Heart left ventricle (tissue), 16 donors: Measurements from ENCODE around the gene ACADSB. TPM values are rescaled to one million over a fixed set of nuclear protein-coding genes. Genes with fewer than 3 reads are reported as not detected.

ENCODE experiments used
- ATAC-seq, 4 donors: fragments of 200-7000 bp; cut with Tn5 transposase; one replicate each; pipeline ENCODE4 v1.9.1; 2020 to 2022; ENCODE audit warnings: moderate library complexity in 4 of 4, mild to moderate bottlenecking in 3 of 4, moderate number of reproducible peaks in 1 of 4
- DNase-seq, 5 donors: peaks; one replicate each; pipeline ENCODE4 v3.0.0-alpha.2; 2020
- H3K27ac ChIP-seq, 12 donors: fragments of 200-600 bp; sonication (generic) in 4 of 12; one replicate each; pipeline versions ENCODE4 v1.5.0 to v1.8.0; 2016 to 2022; ENCODE audit warnings: mild to moderate bottlenecking in 2 of 12
- H3K27me3 ChIP-seq, 9 donors: fragments of 200-600 bp; sonication (generic) in 2 of 9; one replicate each; pipeline versions ENCODE4 v1.5.1 to v1.8.0; 2016 to 2022; ENCODE audit warnings: mild to moderate bottlenecking in 3 of 9
- H3K36me3 ChIP-seq, 9 donors: fragments of 200-600 bp; sonication (generic) in 2 of 9; one replicate each; pipeline versions ENCODE4 v1.5.0 to v1.8.0; 2018 to 2022; ENCODE audit warnings: mild to moderate bottlenecking in 2 of 9
- H3K4me1 ChIP-seq, 12 donors: fragments of 200-600 bp; sonication (generic) in 4 of 12; one replicate each; pipeline versions ENCODE4 v1.5.0 to v1.8.0; 2016 to 2022; ENCODE audit warnings: mild to moderate bottlenecking in 3 of 12
- H3K4me3 ChIP-seq, 12 donors: fragments of 200-600 bp; sonication (generic) in 4 of 12; one replicate each; pipeline versions ENCODE4 v1.5.0 to v1.8.0; 2017 to 2022; ENCODE audit warnings: mild to moderate bottlenecking in 9 of 12, moderate library complexity in 4 of 12
- H3K9me3 ChIP-seq, 12 donors: fragments of 200-600 bp; sonication (generic) in 4 of 12; one replicate each; pipeline versions ENCODE4 v1.5.0 to v1.8.0; 2016 to 2022; ENCODE audit warnings: mild to moderate bottlenecking in 1 of 12
- POLR2A ChIP-seq, 2 donors: fragments of 450-650 bp; IDR thresholded peaks; one replicate each; pipeline ENCODE4 v1.6.1; 2017; ENCODE audit warnings: antibody characterized with exemption in 2 of 2, mild to moderate bottlenecking in 2 of 2, moderate library complexity in 2 of 2
- WGBS, 4 donors: extraction: QIAGEN DNeasy Blood & Tissue Kit in 2 of 4; methylation state at CpG; one replicate each; pipeline versions ENCODE4 v1.1.5 to v1.1.7; 2013 to 2018; 5-methylcytosine and 5-hydroxymethylcytosine counted together
- intact Hi-C, 10 donors: fragments of 100-400 bp; cut with DNase I; formaldehyde crosslinking; loops; one replicate each; pipeline versions ENCODE4 v1.11.1 to v1.14.2; 2022
- polyA plus RNA-seq, 2 donors: library from polyadenylated mRNA; stranded (reverse); fragments of 200-250 nt; gene quantifications; one replicate each; pipeline ENCODE4 v1.2.3, GENCODE V29; 2013
- total RNA-seq, 9 donors: library from RNA; depleted of rRNA in 2 of 9; stranded (reverse); fragments of >200 nt in 2 of 9; fragmentation: NEBNext Ultra II Directional in 3 of 9; extraction: Animal tissue kit (Norgen Biotek cat#: 25700) in 3 of 9; gene quantifications; one replicate each; pipeline versions ENCODE4 v1.1.0 to v1.2.4, GENCODE V29; 2016 to 2023
- TF ChIP-seq, protein P1 (sequence below), 12 donors: fragments of 200-600 bp; sonication (generic) in 4 of 12; IDR thresholded peaks; one replicate each; pipeline versions ENCODE4 v1.5.0 to v1.8.0; 2018 to 2022; ENCODE audit warnings: antibody characterized with exemption in 12 of 12, mild to moderate bottlenecking in 5 of 12
- donor health status: ischemic (EF 13 %, LVEDD 7.1; RV severe dilation, severe dysfunction).
- donor health status: healthy with polysubstance abuse.
- donor health status: DM: no; HTN: yes; CAD: no.
- donor health status: DM: no; HTN: no; CAD: no.
- donor health status: ischemic (EF 25% LVEDD 6.9; RV normal size, moderate dysfunction).
- donor health status: ischemic (EF 25% LVEDD 5.7; RV mildly dilated, moderate dysfunction).
- donor health status: healthy.
- donor health status: DM: yes; HTN: yes; CAD: no.
- donor health status: ischemic (EF 35%, LVEDD 5.7; RV mildly dilated, moderate dysfunction).
- donor health status: nonischemic (EF 11% LVEDD 7.7; RV severe dilation, severe dysfunction).
- donor health status: DM: yes; HTN: yes; CAD: no.
- donor health status: PGD.
- donor health status: ischemic (EF 29% LVEDD 5.4; RV normal size, mild dysfunction).
- donor health status: nonischemic (EF 23%, LVEDD 6.1; RV moderate dilation, normal function).

The ACADSB gene
- total and polyA plus RNA-seq, 11 donors, result 9.6 to 102 (median 53.4) TPM

DNA sequence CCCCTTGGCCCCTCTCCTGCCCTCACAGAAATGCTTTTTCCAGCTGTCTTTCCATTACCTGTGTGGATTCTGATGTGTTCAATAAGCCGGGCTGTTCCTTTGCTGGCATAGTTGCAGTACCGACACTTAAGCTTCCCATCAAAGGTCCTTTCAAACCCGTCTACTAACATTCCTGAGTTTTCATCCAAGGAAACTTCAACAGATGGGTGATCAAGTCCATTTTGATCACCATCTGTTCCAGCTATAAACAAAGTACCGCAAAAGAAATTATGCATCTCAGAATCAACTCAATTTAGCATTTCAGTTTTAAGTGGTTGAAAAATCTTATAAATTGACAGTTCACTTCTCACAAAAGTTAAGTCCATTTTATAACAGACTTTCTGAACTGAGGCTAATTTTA, 12.9 kb upstream of the ACADSB start:
- H3K4me3 ChIP-seq, result no peak overlapping the region
- no peak for ATAC-seq
- peaks cover 0 to 75% (median 62%) of the 10 kb centered on the region in 9 donors for H3K36me3 ChIP-seq
- intact Hi-C loops, result no loop called here
- TF ChIP-seq, protein P1, sequence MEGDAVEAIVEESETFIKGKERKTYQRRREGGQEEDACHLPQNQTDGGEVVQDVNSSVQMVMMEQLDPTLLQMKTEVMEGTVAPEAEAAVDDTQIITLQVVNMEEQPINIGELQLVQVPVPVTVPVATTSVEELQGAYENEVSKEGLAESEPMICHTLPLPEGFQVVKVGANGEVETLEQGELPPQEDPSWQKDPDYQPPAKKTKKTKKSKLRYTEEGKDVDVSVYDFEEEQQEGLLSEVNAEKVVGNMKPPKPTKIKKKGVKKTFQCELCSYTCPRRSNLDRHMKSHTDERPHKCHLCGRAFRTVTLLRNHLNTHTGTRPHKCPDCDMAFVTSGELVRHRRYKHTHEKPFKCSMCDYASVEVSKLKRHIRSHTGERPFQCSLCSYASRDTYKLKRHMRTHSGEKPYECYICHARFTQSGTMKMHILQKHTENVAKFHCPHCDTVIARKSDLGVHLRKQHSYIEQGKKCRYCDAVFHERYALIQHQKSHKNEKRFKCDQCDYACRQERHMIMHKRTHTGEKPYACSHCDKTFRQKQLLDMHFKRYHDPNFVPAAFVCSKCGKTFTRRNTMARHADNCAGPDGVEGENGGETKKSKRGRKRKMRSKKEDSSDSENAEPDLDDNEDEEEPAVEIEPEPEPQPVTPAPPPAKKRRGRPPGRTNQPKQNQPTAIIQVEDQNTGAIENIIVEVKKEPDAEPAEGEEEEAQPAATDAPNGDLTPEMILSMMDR (IDR thresholded peaks at IDR 0.05), result no peak
- no peak for TF ChIP-seq POLR2A (IDR thresholded peaks at IDR 0.05)
- WGBS, 4 donors, result 85 to 91% (median 90%) methylated on average over 4 of the region's 4 CpGs
- no peak for DNase-seq
- peaks cover 0 to 20% (median 7%) of the 10 kb centered on the region in 12 donors for H3K4me1 ChIP-seq
- no peaks in the 10 kb centered on the region for H3K9me3 ChIP-seq
- H3K27me3 ChIP-seq, result no peaks in the 10 kb centered on the region
- no peak overlapping the region for H3K27ac ChIP-seq

DNA sequence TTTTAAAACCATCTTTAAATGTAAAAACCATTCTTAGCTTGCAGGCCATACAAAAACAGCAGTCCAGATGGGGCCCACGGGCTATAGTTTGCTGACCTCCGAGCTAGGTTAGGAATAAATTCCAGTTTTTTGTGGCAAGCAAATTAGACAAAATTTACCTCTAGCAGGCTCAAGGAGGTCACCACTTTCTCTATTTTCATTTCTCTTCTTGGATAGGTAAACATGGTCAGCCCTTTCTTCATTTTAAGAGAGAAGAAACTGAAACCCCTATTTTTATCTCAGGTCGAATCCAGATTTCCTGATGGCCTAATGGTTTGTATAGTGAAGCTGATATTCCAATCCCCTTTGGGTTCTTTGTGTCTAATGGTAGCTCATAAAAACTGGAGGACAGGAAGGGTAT, 10.9 kb upstream of the ACADSB start:
- 87 to 93% (median 91%) methylated on average over 3 of the region's 3 CpGs for WGBS, 4 donors
- intact Hi-C loops, result no loop called here
- Histone ChIP-seq H3K36me3 (peaks cover 0 to 58% (median 49%) of the 10 kb centered on the region in 9 donors), H3K27ac (no peak overlapping the region), H3K4me3 (no peak overlapping the region), H3K27me3 (no peaks in the 10 kb centered on the region), H3K9me3 (no peaks in the 10 kb centered on the region), H3K4me1 (peaks cover 0 to 23% (median 7%) of the 10 kb centered on the region in 12 donors)
- TF ChIP-seq, protein P1 (IDR thresholded peaks at IDR 0.05), result no peak
- no peak for TF ChIP-seq POLR2A (IDR thresholded peaks at IDR 0.05)
- DNase-seq (no peak), ATAC-seq (no peak)

DNA sequence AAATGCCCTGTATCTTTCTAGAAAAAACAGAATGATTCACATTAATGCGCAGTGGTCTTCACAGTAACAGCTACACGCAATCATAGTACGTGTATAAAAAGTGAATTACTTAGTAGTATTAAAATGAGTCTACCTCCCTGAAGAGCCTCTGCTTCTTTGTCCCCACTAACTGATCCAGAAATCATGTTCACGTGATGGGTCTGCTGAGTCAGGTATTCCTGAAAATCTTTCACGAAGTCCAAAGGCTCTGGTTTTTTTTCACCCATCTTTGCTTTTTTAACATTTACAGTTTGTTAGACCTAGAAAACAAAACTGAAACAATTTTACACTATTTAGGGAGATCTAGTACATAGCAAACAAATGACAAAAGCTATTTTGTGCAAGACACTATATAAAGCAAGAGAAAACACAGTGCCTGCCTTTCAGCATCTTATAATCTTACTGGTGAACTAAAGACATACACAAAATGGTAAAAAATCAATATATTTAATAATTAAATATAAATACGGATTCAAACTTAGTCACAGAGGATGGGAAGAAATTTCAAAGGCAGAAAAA, 10.4 kb upstream of the ACADSB start:
- ATAC-seq (no peak), DNase-seq (no peak)
- intact Hi-C loops, result no loop called here
- Histone ChIP-seq H3K27me3 (no peaks in the 10 kb centered on the region), H3K4me1 (peaks cover 0 to 23% (median 7%) of the 10 kb centered on the region in 12 donors), H3K36me3 (peaks cover 0 to 52% (median 45%) of the 10 kb centered on the region in 9 donors), H3K9me3 (no peaks in the 10 kb centered on the region), H3K4me3 (no peak overlapping the region), H3K27ac (no peak overlapping the region)
- 84 to 90% (median 86%) methylated on average over 6 of the region's 6 CpGs for WGBS, 4 donors
- no peak for TF ChIP-seq POLR2A (IDR thresholded peaks at IDR 0.05)
- TF ChIP-seq, protein P1 (IDR thresholded peaks at IDR 0.05), result no peak

DNA sequence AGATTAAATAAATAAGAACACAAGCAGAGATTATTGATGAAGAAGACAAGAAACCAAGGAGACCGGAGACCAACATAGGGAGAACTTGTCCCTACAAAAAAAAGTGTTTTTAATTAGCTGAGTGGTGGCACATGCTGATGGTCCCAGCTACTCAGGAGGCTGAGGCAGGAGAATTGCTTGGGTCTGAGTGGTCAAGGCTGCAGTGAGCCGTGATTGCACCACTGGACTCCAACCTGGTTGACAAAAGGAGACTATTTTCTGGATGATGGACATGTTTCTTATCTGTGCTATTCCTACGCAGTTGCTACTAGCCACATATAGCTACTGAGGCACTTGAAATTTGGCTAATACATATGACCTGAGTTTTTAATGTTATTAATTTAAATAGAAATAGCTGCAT, 9.9 kb upstream of the ACADSB start:
- intact Hi-C loops, result no loop called here
- ATAC-seq (no peak), DNase-seq (no peak)
- H3K36me3 ChIP-seq, result peaks cover 0 to 47% (median 40%) of the 10 kb centered on the region in 9 donors
- H3K4me3 ChIP-seq, result no peak overlapping the region
- WGBS, 4 donors, result 74 to 85% (median 81%) methylated on average over 3 of the region's 3 CpGs
- no peak overlapping the region for H3K27ac ChIP-seq
- no peaks in the 10 kb centered on the region for H3K27me3 ChIP-seq
- no peak for TF ChIP-seq POLR2A (IDR thresholded peaks at IDR 0.05)
- TF ChIP-seq, protein P1 (IDR thresholded peaks at IDR 0.05), result no peak
- H3K9me3 ChIP-seq, result no peaks in the 10 kb centered on the region
- peaks cover 0 to 23% (median 7%) of the 10 kb centered on the region in 12 donors for H3K4me1 ChIP-seq
